Activated T-helper 1 cell treated with Interleukin-2 at 50 U/mL for 16 hours (primary cell): ENCODE measurements around the gene PNRC2.
A peak's percentile ranks its signal among the peaks of the same experiment; 100 is the strongest.
"Not testable (repeated sequence)": the region's sequence is repeated elsewhere in the genome, so short reads cannot be mapped to it uniquely, and the experiment has no call there.

Source experiments
- DNase-seq: peaks from one replicate; pipeline ENCODE4 v3.0.0-alpha.2; 2020; ENCODE audit warnings: low read depth

PNRC2 gene

GRCh38 chr1:23953020-23953419, 6.6 kb upstream of the PNRC2 start:
- DNase-seq: no peak

GRCh38 chr1:23957096-23957495, 2.5 kb upstream of the PNRC2 start:
- DNase-seq: no peak

GRCh38 chr1:23958040-23958809, 1.4 kb upstream of the PNRC2 start:
- DNase-seq: not testable (repeated sequence)

GRCh38 chr1:23958810-23959460, 693 bp upstream of the PNRC2 start:
- peak; percentile 83 for DNase-seq

- no peak for DNase-seq
Observed at GRCh38 chr1:23960291-23961020, 828 bp downstream of the PNRC2 start.

- DNase-seq: no peak
Observed at GRCh38 chr1:23963617-23964234, 4.1 kb downstream of the PNRC2 start.

GRCh38 chr1:23964235-23964668, 4.6 kb downstream of the PNRC2 start:
- no peak for DNase-seq

GRCh38 chr1:23964790-23965740, 5.4 kb downstream of the PNRC2 start:
- DNase-seq: no peak

- DNase-seq: no peak
Observed at GRCh38 chr1:23966973-23967493, 7.4 kb downstream of the PNRC2 start.

- DNase-seq: no peak
Observed at GRCh38 chr1:23967871-23968270, 8.2 kb downstream of the PNRC2 start.

- DNase-seq: no peak
Observed at GRCh38 chr1:23977187-23977853, 17.7 kb downstream of the PNRC2 start.

GRCh38 chr1:23977854-23978191, 18.2 kb downstream of the PNRC2 start:
- DNase-seq: no peak

- no peak for DNase-seq
Observed at GRCh38 chr1:23978805-23979204, 19.2 kb downstream of the PNRC2 start.

GRCh38 chr1:23979387-23979880, 19.8 kb downstream of the PNRC2 start:
- no peak for DNase-seq

GRCh38 chr1:23979881-23980727, 20.5 kb downstream of the PNRC2 start, which contains the start of gene SRSF10:
TSS of gene SRSF10 (minus strand) at chr1:23980327. CDS start at chr1:23980255, 72 bp downstream.
- DNase-seq: peak; percentile 97

- peak; percentile 7 for DNase-seq
Observed at GRCh38 chr1:23980728-23981070, 21.1 kb downstream of the PNRC2 start.

- DNase-seq: no peak
Observed at GRCh38 chr1:23984417-23985186, 25.0 kb downstream of the PNRC2 start.

- DNase-seq: not testable (repeated sequence)
Observed at GRCh38 chr1:23987038-23987437, 27.4 kb downstream of the PNRC2 start.

GRCh38 chr1:23989263-23989662, 29.6 kb downstream of the PNRC2 start:
- DNase-seq: no peak
